Activated naive CD4-positive, alpha-beta T cell (primary cell): ENCODE data around the gene AQP12A.

Experiments
- DNase-seq, 4 experiments: peaks; one replicate each; lab custom pipeline; 2025; lab: John Stamatoyannopoulos, UW

Gene AQP12A

DNA sequence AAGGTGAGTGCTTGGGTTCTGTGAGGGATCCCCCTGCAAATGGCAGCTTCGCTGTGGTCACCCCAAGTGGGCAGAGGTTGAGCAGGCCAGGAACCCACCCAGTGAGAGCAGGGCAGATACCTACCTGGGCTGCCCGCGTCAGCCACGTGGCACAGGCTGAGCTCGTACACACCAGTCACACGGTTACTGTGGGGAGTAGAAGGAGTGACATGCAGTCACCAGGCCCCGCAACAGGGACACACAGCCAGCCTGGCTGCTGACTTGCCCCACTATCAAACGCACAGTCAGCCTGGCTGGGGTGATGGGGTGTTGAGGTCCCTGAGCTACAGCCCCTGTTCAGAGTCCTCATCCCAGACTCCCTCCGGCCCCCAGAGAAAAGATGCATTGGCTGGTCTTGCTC lies 32.2 kb downstream of the AQP12A start:
- DNase-seq, result no peak

GRCh38 chr2:240724431-240724830 lies 32.8 kb downstream of the AQP12A start:
- no peak for DNase-seq

DNA sequence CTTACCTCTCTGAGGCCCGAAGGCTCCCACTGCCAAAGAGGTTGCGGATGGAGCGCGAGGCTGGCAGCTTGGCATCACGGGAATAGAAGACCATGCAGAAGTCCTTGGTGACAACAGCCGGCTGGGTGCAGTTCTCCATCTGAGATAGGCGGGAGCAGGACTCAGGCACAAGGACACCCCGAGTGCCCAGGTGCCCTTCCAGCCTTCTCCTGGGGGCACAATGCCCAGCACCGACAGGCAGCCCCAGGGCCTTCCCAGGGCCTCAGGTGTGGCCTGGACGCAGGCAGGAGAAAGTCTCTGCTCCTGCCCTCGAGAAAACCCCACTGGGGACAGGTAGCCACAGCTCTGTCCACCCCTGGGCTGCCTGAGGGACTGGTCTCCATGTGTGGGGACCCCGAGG lies 33.6 kb downstream of the AQP12A start:
- DNase-seq, result no peak

DNA sequence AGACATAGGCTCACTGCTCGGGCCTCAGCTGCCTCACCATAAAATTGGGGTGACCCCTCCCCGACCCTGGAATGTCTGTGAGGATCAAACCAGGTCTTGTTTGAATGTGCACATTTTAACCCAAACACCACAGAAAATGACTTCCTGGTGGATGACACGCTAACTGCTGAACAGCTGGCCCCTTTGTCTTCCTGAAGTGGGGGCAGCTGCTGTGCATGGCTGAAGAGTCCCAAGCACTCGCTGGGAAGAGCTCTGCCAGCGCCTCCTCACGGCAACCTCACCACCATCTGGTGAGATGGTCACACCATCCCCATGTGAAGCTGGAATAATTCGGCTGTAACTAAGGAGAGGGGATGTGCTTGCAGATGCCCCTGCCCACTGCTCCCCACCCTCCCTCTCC lies 34.0 kb downstream of the AQP12A start:
- DNase-seq, result no peak

DNA sequence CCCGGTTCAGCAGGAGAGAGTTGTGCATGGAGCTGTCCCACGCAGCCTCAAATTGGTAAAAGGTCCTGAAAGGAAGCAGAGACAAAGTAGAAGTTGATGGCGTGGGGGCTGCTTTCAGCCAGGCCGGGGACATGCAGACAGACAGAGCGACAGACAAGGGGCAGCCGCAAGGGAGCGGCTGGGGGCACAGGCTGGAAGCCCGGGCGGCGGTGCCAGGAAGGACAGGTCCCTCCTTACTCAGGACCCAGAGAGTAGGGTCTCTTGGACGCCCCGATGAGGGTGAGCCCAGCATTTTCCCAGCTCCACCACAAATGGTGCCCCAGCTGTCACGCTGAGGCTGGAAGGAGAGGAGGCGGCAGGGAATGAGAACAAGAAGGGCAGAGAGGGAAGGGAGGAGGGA lies 35.2 kb downstream of the AQP12A start:
- DNase-seq, result no peak

DNA sequence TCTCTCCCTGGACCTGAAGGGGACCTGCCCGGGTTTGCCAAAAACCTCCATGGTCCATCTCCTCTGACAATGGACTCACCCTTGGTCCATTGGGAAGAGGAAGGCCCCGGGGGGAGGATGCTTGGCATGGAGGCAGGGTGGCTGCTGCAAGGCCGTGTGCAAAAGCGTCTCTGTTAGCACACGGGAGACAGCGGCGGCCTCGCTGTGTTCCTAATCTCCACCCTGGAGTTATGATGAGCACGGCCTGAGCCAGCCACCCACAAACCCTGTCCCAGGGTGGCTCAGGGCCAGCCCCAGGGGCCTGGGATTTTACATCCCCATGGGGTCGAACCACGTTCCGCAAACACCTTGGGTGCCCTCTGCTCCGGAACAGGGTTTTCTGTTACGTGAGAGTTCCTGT lies 35.8 kb downstream of the AQP12A start:
- DNase-seq, result no peak

- DNase-seq, result no peak
These were observed 36.2 kb downstream of the AQP12A start for GRCh38 chr2:240727913-240728312.

GRCh38 chr2:240728361-240728760 lies 36.7 kb downstream of the AQP12A start:
- DNase-seq, result no peak

DNA sequence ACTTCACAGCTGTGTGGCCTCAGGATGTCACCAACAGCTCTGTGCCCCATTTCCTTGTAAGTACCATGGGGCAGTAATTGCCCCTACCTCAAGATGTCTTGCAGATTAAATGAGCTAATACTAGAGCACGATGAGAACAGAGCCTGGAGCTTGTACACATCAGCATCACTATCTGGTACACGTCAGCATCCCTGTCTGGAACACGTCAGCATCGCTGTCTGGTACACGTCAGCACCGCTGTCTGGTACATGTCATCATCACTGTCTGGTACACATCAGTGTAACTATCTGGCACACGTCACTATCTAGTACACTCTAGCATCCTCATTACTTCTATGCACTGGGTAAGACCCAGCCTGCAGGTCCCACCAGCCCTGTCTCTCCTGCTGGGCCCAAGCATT lies 37.2 kb downstream of the AQP12A start:
- DNase-seq, result no peak

- no peak for DNase-seq
These were observed 39.0 kb downstream of the AQP12A start for GRCh38 chr2:240730501-240731177.

GRCh38 chr2:240731178-240731545 lies 39.5 kb downstream of the AQP12A start:
- DNase-seq, result no peak

- no peak for DNase-seq
These were observed 40.5 kb downstream of the AQP12A start for GRCh38 chr2:240732184-240732583.

DNA sequence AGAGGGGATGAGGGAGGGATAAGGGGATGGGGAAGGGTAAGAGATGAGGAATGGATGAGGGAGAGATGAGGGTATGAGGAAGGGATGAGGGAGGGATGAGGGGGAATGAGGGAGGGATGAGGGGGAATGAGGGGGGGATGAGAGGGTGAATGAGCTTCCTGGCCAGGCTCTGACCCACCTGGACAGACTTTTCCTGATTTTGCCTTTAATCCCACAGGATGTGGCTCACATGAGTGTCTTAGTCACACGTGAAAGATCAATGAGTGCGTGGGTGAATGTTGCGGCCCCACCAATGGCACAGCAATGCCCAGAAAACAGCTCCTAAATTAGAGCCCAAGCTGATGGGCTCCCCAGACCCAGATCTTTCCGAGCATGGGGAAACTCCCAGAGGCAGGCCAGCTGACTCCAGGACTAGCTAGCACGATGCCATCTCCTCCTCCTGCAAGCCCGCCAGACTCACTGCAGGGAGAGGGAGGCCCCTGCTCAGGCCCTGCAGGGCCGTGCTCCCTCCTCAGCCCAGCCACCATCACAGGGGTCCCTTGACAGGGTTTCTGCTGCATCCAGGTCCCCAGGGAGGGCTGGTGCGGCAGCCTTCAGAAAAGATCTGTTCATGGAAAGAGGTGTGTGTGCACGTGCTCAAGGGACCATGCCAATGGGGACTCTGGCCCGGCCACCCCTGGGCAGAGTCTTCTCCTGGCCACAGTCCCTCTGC lies 41.4 kb downstream of the AQP12A start:
- DNase-seq, result no peak

DNA sequence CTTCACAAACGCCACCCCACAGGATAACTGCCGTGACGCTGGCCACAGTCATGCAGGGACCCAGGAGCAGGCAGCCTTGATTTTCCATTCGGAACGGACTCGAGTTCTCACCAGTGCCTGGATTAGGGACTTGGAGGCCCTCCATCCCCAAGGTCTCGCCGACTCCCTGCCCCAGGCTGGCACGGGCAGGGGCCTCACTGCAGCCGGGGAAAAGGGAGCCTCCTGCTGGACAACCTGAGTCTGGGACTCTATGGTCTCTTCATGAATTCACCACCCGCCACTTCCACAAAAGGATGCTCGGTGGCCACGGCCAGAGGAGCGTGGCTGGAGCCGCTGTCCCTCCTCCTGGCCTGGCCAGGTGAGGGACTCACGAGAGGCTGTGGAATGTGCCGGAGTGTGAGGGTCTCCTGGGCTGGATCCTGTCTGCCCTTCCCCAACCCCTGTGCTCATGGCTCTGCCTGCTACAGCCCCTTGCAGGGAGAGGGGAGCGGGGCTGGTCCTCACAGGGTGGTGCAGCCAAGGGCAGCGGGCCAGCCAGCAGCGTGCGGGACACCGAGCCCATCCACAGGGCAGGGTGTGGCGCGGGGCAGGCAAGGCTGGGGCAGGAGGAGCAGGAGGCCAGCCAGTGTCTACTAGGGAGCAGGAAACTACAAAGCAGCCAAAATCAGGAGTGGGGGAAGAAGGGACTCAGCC lies 42.3 kb downstream of the AQP12A start:
- no peak for DNase-seq

- no peak for DNase-seq
These were observed 43.1 kb downstream of the AQP12A start for GRCh38 chr2:240734756-240735155.

DNA sequence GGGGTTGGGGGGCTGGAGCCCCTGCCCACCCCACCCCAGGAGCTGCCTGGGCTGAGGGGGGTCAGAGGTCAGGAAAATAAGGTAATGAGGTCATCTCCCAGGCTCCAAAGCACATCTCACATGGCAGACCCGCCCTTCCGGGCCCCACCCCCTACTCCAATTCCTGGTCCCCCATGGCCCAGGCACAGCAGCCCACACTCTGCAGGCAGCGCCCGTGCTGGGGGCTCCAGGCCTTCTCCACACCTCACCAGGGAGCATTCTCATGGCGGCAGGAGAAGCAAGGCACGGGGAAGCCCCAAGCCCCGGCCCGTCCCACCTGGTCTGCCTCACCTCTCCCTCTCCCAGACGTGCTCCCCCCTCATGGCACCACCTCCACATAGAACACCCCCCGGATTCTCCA lies 43.8 kb downstream of the AQP12A start:
- no peak for DNase-seq

- DNase-seq, result no peak
These were observed 44.9 kb downstream of the AQP12A start for GRCh38 chr2:240736281-240737250.

- DNase-seq, result no peak
These were observed 45.8 kb downstream of the AQP12A start for GRCh38 chr2:240737512-240737911.

GRCh38 chr2:240737958-240738357 lies 46.3 kb downstream of the AQP12A start:
- DNase-seq, result no peak

DNA sequence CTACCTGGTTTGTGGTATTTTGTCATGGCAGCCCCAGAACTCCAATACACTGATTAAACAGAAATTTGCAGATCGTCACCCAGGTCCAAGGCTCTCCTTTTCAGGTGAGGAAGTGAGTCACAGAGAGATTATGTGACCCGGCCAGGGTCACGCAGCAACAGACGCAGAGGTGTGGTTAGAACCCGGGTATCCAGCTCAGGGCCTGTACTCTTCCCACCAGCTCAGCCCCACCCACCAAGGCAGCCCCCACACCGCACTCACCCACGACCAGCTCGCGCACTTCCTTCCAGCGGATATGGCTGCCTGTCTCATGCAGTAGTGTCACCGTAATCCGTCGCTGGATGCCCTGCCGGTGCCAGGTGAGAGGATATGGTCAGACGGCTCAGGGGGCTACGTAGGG lies 48.1 kb downstream of the AQP12A start:
- DNase-seq, result no peak

- DNase-seq, result no peak
These were observed 49.4 kb downstream of the AQP12A start for GRCh38 chr2:240741091-240741490.

GRCh38 chr2:240742602-240743095 lies 51.0 kb downstream of the AQP12A start:
- no peak for DNase-seq
